ENCODE data around the gene FAM3C.

The FAM3C gene

GRCh38 chr7:121410829-121411596 is 14.9 kb upstream of the FAM3C start:
- DNase-seq, result no peak

GRCh38 chr7:121406944-121407343 is 10.8 kb upstream of the FAM3C start:
- DNase-seq, result no peak

GRCh38 chr7:121406461-121406860 is 10.4 kb upstream of the FAM3C start:
- no peak for DNase-seq

GRCh38 chr7:121404348-121404747 is 8.2 kb upstream of the FAM3C start:
- no peak for DNase-seq

GRCh38 chr7:121402701-121403100 is 6.6 kb upstream of the FAM3C start:
- DNase-seq, result no peak

- DNase-seq, result no peak
Measured at GRCh38 chr7:121401896-121402295, 5.8 kb upstream of the FAM3C start.

GRCh38 chr7:121398246-121398645 is 2.1 kb upstream of the FAM3C start:
- no peak for DNase-seq

- DNase-seq, result no peak
Measured at GRCh38 chr7:121397822-121398221, 1.7 kb upstream of the FAM3C start.

GRCh38 chr7:121397361-121397760 is 1.3 kb upstream of the FAM3C start:
- DNase-seq, result no peak

GRCh38 chr7:121395494-121395960 is 581 bp downstream of the FAM3C start:
- peak; percentile 67 for DNase-seq

GRCh38 chr7:121394709-121395140 is 1.4 kb downstream of the FAM3C start:
- no peak for DNase-seq

GRCh38 chr7:121393005-121393366 is 3.1 kb downstream of the FAM3C start:
- no peak for DNase-seq

GRCh38 chr7:121392277-121393004 is 3.7 kb downstream of the FAM3C start:
- DNase-seq, result no peak

GRCh38 chr7:121391686-121392085 is 4.4 kb downstream of the FAM3C start:
- DNase-seq, result no peak

- no peak for DNase-seq
Measured at GRCh38 chr7:121390617-121391016, 5.5 kb downstream of the FAM3C start.

GRCh38 chr7:121390109-121390508 is 6.0 kb downstream of the FAM3C start:
- DNase-seq, result no peak

- DNase-seq, result no peak
Measured at GRCh38 chr7:121388950-121389349, 7.2 kb downstream of the FAM3C start.

- no peak for DNase-seq
Measured at GRCh38 chr7:121385800-121386179, 10.3 kb downstream of the FAM3C start.

- no peak for DNase-seq
Measured at GRCh38 chr7:121385056-121385799, 10.9 kb downstream of the FAM3C start.

- no peak for DNase-seq
Measured at GRCh38 chr7:121384265-121384664, 11.8 kb downstream of the FAM3C start.

- no peak for DNase-seq
Measured at GRCh38 chr7:121383235-121383910, 12.7 kb downstream of the FAM3C start.

- no peak for DNase-seq
Measured at GRCh38 chr7:121382473-121382872, 13.6 kb downstream of the FAM3C start.

GRCh38 chr7:121379930-121380329 is 16.2 kb downstream of the FAM3C start:
- no peak for DNase-seq

Data from activated T-cell treated with anti-CD3 and anti-CD28 coated beads, Interleukin-2, amount 50 U/mL, for 1 hour (primary cell).